Esophagus squamous epithelium (tissue), 5 donors: Measurements from ENCODE around the gene TTYH3. TPM values are rescaled to one million over a fixed set of nuclear protein-coding genes. Genes with fewer than 3 reads are reported as not detected.

Source experiments
- DNase-seq: peaks from one replicate; lab custom pipeline; 2025; lab: John Stamatoyannopoulos, UW
- H3K27ac ChIP-seq, 4 donors: fragments of 200-600 bp; sonication (generic); one replicate each; pipeline ENCODE4 v1.5.1; 2016 to 2019; ENCODE audit warnings: mild to moderate bottlenecking in 1 of 4
- H3K27me3 ChIP-seq, 4 donors: fragments of 200-600 bp; sonication (generic); 1 replicate in 3 of 4; 2 replicates in 1 of 4; pipeline versions ENCODE4 v1.5.1 to v1.6.0; 2017 to 2021; ENCODE audit warnings: antibody characterized with exemption in 1 of 4
- H3K36me3 ChIP-seq, 3 donors: fragments of 200-600 bp; sonication (generic); one replicate each; pipeline ENCODE4 v1.5.1; 2016 to 2019
- H3K4me1 ChIP-seq, 3 donors: fragments of 200-600 bp; sonication (generic); one replicate each; pipeline ENCODE4 v1.5.1; 2017 to 2019
- H3K4me3 ChIP-seq, 4 donors: fragments of 200-600 bp; sonication (generic); 1 replicate in 3 of 4; 2 replicates in 1 of 4; pipeline ENCODE4 v1.5.1; 2016 to 2019; ENCODE audit warnings: mild to moderate bottlenecking in 2 of 4, moderate library complexity in 1 of 4
- H3K9me3 ChIP-seq, 3 donors: fragments of 200-600 bp; sonication (generic); one replicate each; pipeline ENCODE4 v1.5.1; 2016 to 2019
- CTCF ChIP-seq, 6 experiments: fragments of 450-650 bp in 4 of 6; fragments of 200-600 bp in 2 of 6; sonication (generic) in 2 of 6; IDR thresholded peaks; one replicate each; pipeline ENCODE4 v1.5.1; 2016 to 2019; ENCODE audit warnings: antibody characterized with exemption in 6 of 6, mild to moderate bottlenecking in 4 of 6, moderate library complexity in 4 of 6
- POLR2A ChIP-seq, 4 donors: fragments of 450-650 bp; IDR thresholded peaks; one replicate each; pipeline ENCODE4 v1.6.1; 2017; ENCODE audit warnings: antibody characterized with exemption in 4 of 4, mild to moderate bottlenecking in 4 of 4, moderate library complexity in 3 of 4
- whole genome bisulfite sequencing, 2 donors: methylation state at CpG; one replicate each; pipeline ENCODE4 v1.1.5; 2018; 5-methylcytosine and 5-hydroxymethylcytosine counted together
- intact Hi-C: fragments of 100-400 bp; cut with DNase I; formaldehyde crosslinking; loops from one replicate; pipeline ENCODE4 v1.15.0; 2022
- total RNA-seq, 4 donors: library from RNA; depleted of rRNA; stranded (reverse); fragments of >200 nt; gene quantifications; one replicate each; pipeline ENCODE4 v1.1.0, GENCODE V29; 2016
- donor health status: DM: yes; HTN: yes; CAD: no.

Gene TTYH3, protein sequence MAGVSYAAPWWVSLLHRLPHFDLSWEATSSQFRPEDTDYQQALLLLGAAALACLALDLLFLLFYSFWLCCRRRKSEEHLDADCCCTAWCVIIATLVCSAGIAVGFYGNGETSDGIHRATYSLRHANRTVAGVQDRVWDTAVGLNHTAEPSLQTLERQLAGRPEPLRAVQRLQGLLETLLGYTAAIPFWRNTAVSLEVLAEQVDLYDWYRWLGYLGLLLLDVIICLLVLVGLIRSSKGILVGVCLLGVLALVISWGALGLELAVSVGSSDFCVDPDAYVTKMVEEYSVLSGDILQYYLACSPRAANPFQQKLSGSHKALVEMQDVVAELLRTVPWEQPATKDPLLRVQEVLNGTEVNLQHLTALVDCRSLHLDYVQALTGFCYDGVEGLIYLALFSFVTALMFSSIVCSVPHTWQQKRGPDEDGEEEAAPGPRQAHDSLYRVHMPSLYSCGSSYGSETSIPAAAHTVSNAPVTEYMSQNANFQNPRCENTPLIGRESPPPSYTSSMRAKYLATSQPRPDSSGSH
- 10 to 100 TPM in 2 of 4 donors, 1 to 10 TPM in 2; 4.7 to 23.1 (median 10.2) TPM for total RNA-seq

GRCh38 chr7:2631946-2632732 is at the start of gene TTYH3:
TTYH3 (plus strand) TSS chr7:2631986; CDS start chr7:2632156, 170 bp downstream.
- peaks cover 43 to 91% (median 44%) of the 10 kb centered on the region in 3 donors for H3K4me1 ChIP-seq
- DNase-seq = no peak
- H3K9me3 ChIP-seq = no peaks in the 10 kb centered on the region
- WGBS, 2 donors = 0% methylated on average over 10 of the region's 62 CpGs; no CpG with 5 or more reads in 1 of the 2 donors
- H3K36me3 ChIP-seq = no peaks in the 10 kb centered on the region
- TF ChIP-seq CTCF (IDR thresholded peaks at IDR 0.05) = no peak
- TF ChIP-seq POLR2A (IDR thresholded peaks at IDR 0.05) = no peak
- no peaks in the 10 kb centered on the region for H3K27me3 ChIP-seq
- peak within 1 kb of the TSS; percentile 79 to 92 (median 84) for H3K27ac ChIP-seq
- peak within 1 kb of the TSS; percentile 57 to 86 (median 72) for H3K4me3 ChIP-seq
- intact Hi-C loops = no loop called here

DNA sequence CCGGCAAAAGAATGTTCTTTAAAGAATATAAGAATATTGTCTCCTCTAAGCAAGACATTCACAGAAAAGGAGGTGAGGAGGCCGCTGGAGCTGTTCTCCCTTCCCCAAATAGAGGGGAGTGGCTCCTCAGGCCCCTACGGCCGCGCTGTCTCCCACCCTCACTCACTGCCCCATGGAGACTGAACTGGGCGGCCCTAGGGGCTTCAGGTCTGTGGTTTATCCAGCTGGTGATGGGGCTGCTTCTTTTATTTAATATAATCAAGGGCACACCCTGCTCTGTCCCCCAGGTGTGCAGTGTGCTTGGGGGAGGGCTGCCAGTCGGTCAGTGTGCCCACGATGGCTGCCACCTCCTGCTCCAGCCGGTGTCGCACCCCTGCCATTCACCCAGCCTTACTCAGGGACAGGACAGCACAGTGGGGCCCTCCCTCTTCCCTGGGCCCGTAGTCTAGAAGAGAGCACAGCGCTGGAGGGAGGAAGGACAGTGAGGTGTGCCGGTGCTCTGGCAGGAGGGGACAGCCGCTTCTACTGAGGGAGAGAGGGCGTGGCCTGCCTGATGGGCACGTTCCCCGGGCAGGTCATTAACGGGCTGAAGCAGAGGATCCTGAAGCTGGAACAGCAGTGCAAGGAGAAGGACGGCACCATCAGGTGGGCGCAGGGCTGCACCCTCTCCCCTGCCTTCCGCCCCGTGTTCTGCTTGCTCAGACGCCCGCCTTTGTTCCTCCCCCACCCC is 49.6 kb upstream of the TTYH3 start:
- Histone ChIP-seq H3K27me3 (no peaks in the 10 kb centered on the region), H3K4me1 (no peaks in the 10 kb centered on the region), H3K27ac (no peak overlapping the region), H3K36me3 (peaks cover 0 to 47% (median 5%) of the 10 kb centered on the region in 3 donors), H3K4me3 (no peak overlapping the region), H3K9me3 (no peaks in the 10 kb centered on the region)
- TF ChIP-seq CTCF (IDR thresholded peaks at IDR 0.05) = no peak
- TF ChIP-seq POLR2A (IDR thresholded peaks at IDR 0.05) = no peak
- intact Hi-C loops = no loop called here
- no peak for DNase-seq
- WGBS, 2 donors = 85 to 90% methylated on average over 9 to 17 of the region's 24 CpGs

- WGBS, 2 donors = 89 to 92% methylated on average over 15 to 18 of the region's 54 CpGs
- H3K4me1 ChIP-seq = no peaks in the 10 kb centered on the region
- no peak for DNase-seq
- no peak overlapping the region for H3K27ac ChIP-seq
- intact Hi-C loops = no loop called here
- H3K36me3 ChIP-seq = peaks cover 0 to 49% (median 0%) of the 10 kb centered on the region in 3 donors
- no peak for TF ChIP-seq POLR2A (IDR thresholded peaks at IDR 0.05)
- no peak for TF ChIP-seq CTCF (IDR thresholded peaks at IDR 0.05)
- no peaks in the 10 kb centered on the region for H3K9me3 ChIP-seq
- no peaks in the 10 kb centered on the region for H3K27me3 ChIP-seq
- H3K4me3 ChIP-seq = no peak overlapping the region
Measured at GRCh38 chr7:2583798-2584580, 47.8 kb upstream of the TTYH3 start.

GRCh38 chr7:2585446-2585845 is 46.3 kb upstream of the TTYH3 start:
- Histone ChIP-seq H3K36me3 (peaks cover 0 to 58% (median 0%) of the 10 kb centered on the region in 3 donors), H3K4me1 (no peaks in the 10 kb centered on the region), H3K4me3 (no peak overlapping the region), H3K9me3 (no peaks in the 10 kb centered on the region), H3K27me3 (no peaks in the 10 kb centered on the region), H3K27ac (no peak overlapping the region)
- intact Hi-C loops = no loop called here
- DNase-seq = no peak
- 90 to 95% methylated on average over 13 to 18 of the region's 19 CpGs for WGBS, 2 donors
- TF ChIP-seq CTCF (IDR thresholded peaks at IDR 0.05) = no peak
- TF ChIP-seq POLR2A (IDR thresholded peaks at IDR 0.05) = no peak
